Fibroblast of lung (primary cell): ENCODE results near the gene DTYMK. TPM values are rescaled to one million over a fixed set of nuclear protein-coding genes. Genes with fewer than 3 reads are reported as not detected.

ENCODE experiments used
- DNase-seq, 2 donors: peaks; one replicate each; pipeline versions ENCODE4 v3.0.0 to v3.0.0-alpha.2; 2010; ENCODE audit warnings: low read depth in 2 of 2
- H2AFZ ChIP-seq: 2 replicates; pipeline ENCODE4 v1.5.1; 2012; ENCODE audit warnings: low read length, control low read depth, inconsistent platforms
- H3K27ac ChIP-seq: 2 replicates; pipeline ENCODE4 v1.5.1; 2011; ENCODE audit warnings: low read length, control low read depth; ENCODE audit not compliant: insufficient read depth
- H3K27me3 ChIP-seq: 2 replicates; pipeline ENCODE4 v1.5.1; 2011; ENCODE audit warnings: mild to moderate bottlenecking, low read length; ENCODE audit not compliant: control insufficient read depth, insufficient read depth
- H3K36me3 ChIP-seq: 2 replicates; pipeline ENCODE4 v1.5.1; 2011; ENCODE audit warnings: low read length; ENCODE audit not compliant: control insufficient read depth, insufficient read depth
- H3K4me1 ChIP-seq: 2 replicates; pipeline ENCODE4 v1.5.1; 2011; ENCODE audit warnings: low read length; ENCODE audit not compliant: control insufficient read depth, insufficient read depth; ENCODE audit errors: extremely low read depth
- H3K4me2 ChIP-seq: 2 replicates; pipeline ENCODE4 v1.5.1; 2011; ENCODE audit warnings: low read length, control low read depth; ENCODE audit not compliant: insufficient read depth; ENCODE audit errors: extremely low read depth
- H3K4me3 ChIP-seq, 4 experiments: fragments of 200-600 bp in 1 of 4; sonication (generic) in 1 of 4; replicated peaks in 1 of 4; 2 replicates each; pipeline ENCODE4 v1.5.1; 2011 to 2016; ENCODE audit warnings: low read length in 4 of 4, low read depth in 3 of 4, mild to moderate bottlenecking in 3 of 4, control low read depth in 2 of 4, inconsistent platforms in 1 of 4, mixed read lengths in 1 of 4; ENCODE audit not compliant: insufficient read depth in 1 of 4; ENCODE audit errors: control extremely low read depth in 1 of 4
- H3K79me2 ChIP-seq: 2 replicates; pipeline ENCODE4 v1.5.1; 2012; ENCODE audit warnings: mild to moderate bottlenecking, low read length, inconsistent platforms; ENCODE audit not compliant: control insufficient read depth, insufficient read depth
- H3K9ac ChIP-seq: 2 replicates; pipeline ENCODE4 v1.5.1; 2011; ENCODE audit warnings: mild to moderate bottlenecking, low read length, control low read depth; ENCODE audit not compliant: insufficient read depth
- H3K9me3 ChIP-seq: 2 replicates; pipeline ENCODE4 v1.5.1; 2012; ENCODE audit warnings: low read depth, low read length; ENCODE audit not compliant: control insufficient read depth, insufficient read depth
- H4K20me1 ChIP-seq: 2 replicates; pipeline ENCODE4 v1.5.1; 2011; ENCODE audit warnings: low read length; ENCODE audit not compliant: control insufficient read depth, insufficient read depth; ENCODE audit errors: extremely low read depth
- CTCF ChIP-seq, 2 donors: IDR thresholded peaks in 1 of 2; conservative IDR thresholded peaks in 1 of 2; 1 replicate in 1 of 2; 2 replicates in 1 of 2; pipeline ENCODE4 v1.5.1; 2011 to 2012; ENCODE audit warnings: low read length in 2 of 2, control low read depth in 1 of 2, inconsistent platforms in 1 of 2, low read depth in 1 of 2, mild to moderate bottlenecking in 1 of 2
- EZH2 ChIP-seq: IDR thresholded peaks from 2 replicates; pipeline ENCODE4 v1.5.1; 2012; ENCODE audit warnings: low read length, control low read depth, mild to moderate bottlenecking; ENCODE audit errors: missing control alignments
- polyA plus RNA-seq, 2 donors: library from polyadenylated mRNA; depleted of rRNA in 1 of 2; stranded (reverse) in 1 of 2; unstranded in 1 of 2; fragments of >200 nt; gene quantifications; 2 replicates each; pipeline ENCODE4 v1.2.1, GENCODE V29; 2011 to 2012; ENCODE audit warnings: missing spikeins in 1 of 2
- total RNA-seq: library from RNA; depleted of rRNA; stranded (reverse); fragments of >200 nt; gene quantifications from 2 replicates; pipeline ENCODE4 v1.2.1, GENCODE V29; 2014

DTYMK gene
- total and polyA plus RNA-seq, 2 donors (not counting 1 experiment from before 2014, with no cell fraction given): 19.0 to 25.3 TPM

- H3K36me3 ChIP-seq: no peaks in the 10 kb centered on the region
- peaks cover 72% of the 10 kb centered on the region for H3K79me2 ChIP-seq
- no peaks in the 10 kb centered on the region for H3K9me3 ChIP-seq
- H3K27me3 ChIP-seq: no peaks in the 10 kb centered on the region
- H4K20me1 ChIP-seq: no peaks in the 10 kb centered on the region
- H3K4me2 ChIP-seq: peak overlapping the region; percentile 85
- no peak overlapping the region for H2AFZ ChIP-seq
- H3K27ac ChIP-seq: no peak overlapping the region
- DNase-seq: no peak
- H3K9ac ChIP-seq: no peak overlapping the region
- H3K4me3 ChIP-seq: peak overlapping the region in 1 of 4 experiments; percentile 85
- H3K4me1 ChIP-seq: no peaks in the 10 kb centered on the region
- no peak for TF ChIP-seq CTCF (conservative IDR thresholded peaks at IDR 0.05 in 1 of 2, IDR thresholded peaks at IDR 0.05 in 1 of 2; ENCODE audit: low read depth in 1 of 2, low read length in 2 of 2)
- no peak for TF ChIP-seq EZH2
Observed at GRCh38 chr2:241638940-241639339, 47.7 kb downstream of the DTYMK start.

- TF ChIP-seq CTCF (conservative IDR thresholded peaks at IDR 0.05 in 1 of 2, IDR thresholded peaks at IDR 0.05 in 1 of 2; ENCODE audit: low read depth in 1 of 2, low read length in 2 of 2) (no peak), EZH2 (no peak)
- peak overlapping the region; percentile 99 for H3K27ac ChIP-seq
- peak overlapping the region; percentile 99 for H3K9ac ChIP-seq
- H4K20me1 ChIP-seq: no peaks in the 10 kb centered on the region
- H3K36me3 ChIP-seq: peaks cover 7% of the 10 kb centered on the region
- H3K79me2 ChIP-seq: peaks cover 77% of the 10 kb centered on the region
- H2AFZ ChIP-seq: peak overlapping the region; percentile 99
- H3K27me3 ChIP-seq: no peaks in the 10 kb centered on the region
- peak overlapping the region; percentile 73 to 95 (median 90) for H3K4me3 ChIP-seq
- peak in 1 of 2 donors; percentile 35 for DNase-seq
- H3K4me2 ChIP-seq: peak overlapping the region; percentile 85
- H3K9me3 ChIP-seq: no peaks in the 10 kb centered on the region
- H3K4me1 ChIP-seq: no peaks in the 10 kb centered on the region
Observed at GRCh38 chr2:241637795-241638660, 48.6 kb downstream of the DTYMK start.

- peaks cover 14% of the 10 kb centered on the region for H3K36me3 ChIP-seq
- peak within 1 kb of the TSS; percentile 85 to 95 (median 92) for H3K4me3 ChIP-seq
- H3K27ac ChIP-seq: peak within 1 kb of the TSS; percentile 99
- peaks cover 81% of the 10 kb centered on the region for H3K79me2 ChIP-seq
- H3K9ac ChIP-seq: peak within 1 kb of the TSS; percentile 99
- H3K4me1 ChIP-seq: no peaks in the 10 kb centered on the region
- H2AFZ ChIP-seq: peak within 1 kb of the TSS; percentile 99
- no peaks in the 10 kb centered on the region for H3K27me3 ChIP-seq
- H3K4me2 ChIP-seq: peak within 1 kb of the TSS; percentile 97
- H3K9me3 ChIP-seq: no peaks in the 10 kb centered on the region
- H4K20me1 ChIP-seq: no peaks in the 10 kb centered on the region
- TF ChIP-seq EZH2: no peak
- no peak for TF ChIP-seq CTCF (conservative IDR thresholded peaks at IDR 0.05 in 1 of 2, IDR thresholded peaks at IDR 0.05 in 1 of 2; ENCODE audit: low read depth in 1 of 2, low read length in 2 of 2)
- DNase-seq: peak; percentile 82 to 88
Observed at GRCh38 chr2:241637018-241637794, 49.4 kb downstream of the DTYMK start, which contains the start of the genes ATG4B and THAP4. Gene ATG4B, plus strand, starts transcription at chr2:241637693. Its CDS starts 22 bp downstream, at chr2:241637715. Gene THAP4, minus strand, starts transcription at chr2:241637158. Its CDS starts 141 bp downstream, at chr2:241637017.
